Left ventricle myocardium superior (tissue), 1 donor: ENCODE measurements around the gene ASPSCR1. TPM values are rescaled to one million over a fixed set of nuclear protein-coding genes. Genes with fewer than 3 reads are reported as not detected.
A peak's percentile ranks its signal among the peaks of the same experiment; 100 is the strongest.

Experiments
- ATAC-seq: fragments of 200-7000 bp; cut with Tn5 transposase; one replicate; pipeline ENCODE4 v1.9.1; 2020; ENCODE audit warnings: mild to moderate bottlenecking, moderate library complexity
- DNase-seq: peaks from one replicate; pipeline ENCODE4 v3.0.0-alpha.2; 2020
- intact Hi-C: fragments of 100-400 bp; cut with micrococcal nuclease; formaldehyde crosslinking; loops from one replicate; pipeline ENCODE4 v1.11.0; 2022
- total RNA-seq: library from RNA; stranded (reverse); fragmentation: NEBNext Ultra II Directional; extraction: Animal tissue kit (Norgen Biotek cat#: 25700); gene quantifications from one replicate; pipeline ENCODE4 v1.2.1, GENCODE V29; 2021
- donor health status: DM: no; HTN: yes; CAD: no; lungs with severe emphysema.

The ASPSCR1 gene
- total RNA-seq, 1 donor from 2014 or later, result 25.4 TPM

GRCh38 chr17:82056729-82057621, 79.5 kb downstream of the ASPSCR1 start:
- DNase-seq (peak; percentile 33), ATAC-seq (no peak)
- intact Hi-C loops, result no loop called here

GRCh38 chr17:82058230-82058854, 80.9 kb downstream of the ASPSCR1 start:
- ATAC-seq (no peak), DNase-seq (peak; percentile 23)
- intact Hi-C loops, result no loop called here

- ATAC-seq, result no peak
- intact Hi-C loops, result no loop called here
These were observed 81.4 kb downstream of the ASPSCR1 start for GRCh38 chr17:82058855-82059249.

GRCh38 chr17:82059272-82060000, 82.0 kb downstream of the ASPSCR1 start:
- ATAC-seq (no peak), DNase-seq (peak; percentile 24)
- intact Hi-C loops, result no loop called here

More at GRCh38 chr17:82058855-82059249, 81.4 kb downstream of the ASPSCR1 start:
- DNase-seq, result peak; percentile 16

GRCh38 chr17:82060001-82060380, 82.6 kb downstream of the ASPSCR1 start:
- DNase-seq, result peak; percentile 22
- intact Hi-C loops, result no loop called here

GRCh38 chr17:82060614-82061013, 83.2 kb downstream of the ASPSCR1 start:
- ATAC-seq, result no peak

More at GRCh38 chr17:82060001-82060380, 82.6 kb downstream of the ASPSCR1 start:
- ATAC-seq, result no peak

GRCh38 chr17:82061047-82061925, 83.9 kb downstream of the ASPSCR1 start:
- no peak for ATAC-seq
- intact Hi-C loops, result no loop called here
- peak; percentile 29 for DNase-seq

More at GRCh38 chr17:82060614-82061013, 83.2 kb downstream of the ASPSCR1 start:
- peak; percentile 26 for DNase-seq
- intact Hi-C loops, result no loop called here

GRCh38 chr17:82062076-82062983, 84.9 kb downstream of the ASPSCR1 start:
- intact Hi-C loops, result no loop called here
- ATAC-seq (no peak), DNase-seq (no peak)

GRCh38 chr17:82062984-82063368, 85.5 kb downstream of the ASPSCR1 start:
- intact Hi-C loops, result no loop called here
- ATAC-seq (no peak), DNase-seq (no peak)

GRCh38 chr17:82063424-82064415, 86.3 kb downstream of the ASPSCR1 start:
- no peak for ATAC-seq
- peak; percentile 27 for DNase-seq
- intact Hi-C loops, result no loop called here

GRCh38 chr17:82064433-82065192, 87.2 kb downstream of the ASPSCR1 start:
- DNase-seq, result no peak

GRCh38 chr17:82065193-82065637, 87.8 kb downstream of the ASPSCR1 start:
- peak; percentile 57 for DNase-seq
- peak; percentile 10 for ATAC-seq
- intact Hi-C loops, result no loop called here

More at GRCh38 chr17:82064433-82065192, 87.2 kb downstream of the ASPSCR1 start:
- ATAC-seq, result no peak
- intact Hi-C loops, result no loop called here

- intact Hi-C loops, result no loop called here
- ATAC-seq, result peak; percentile 87
- DNase-seq, result peak; percentile 82
These were observed 88.3 kb downstream of the ASPSCR1 start, which contains the start of gene DUS1L for GRCh38 chr17:82065638-82066303. TSS of gene DUS1L (minus strand) at chr17:82065804. CDS start at chr17:82065059, 745 bp downstream.
